IPS DF 19.7 (cell line): ENCODE measurements around the gene ARPC4.
"Not testable (repeated sequence)": the region's sequence is repeated elsewhere in the genome, so short reads cannot be mapped to it uniquely, and the experiment has no call there.

Source experiments
- DNase-seq: peaks from one replicate; pipeline ENCODE4 v3.0.0-alpha.2; 2013; ENCODE audit warnings: low read depth, low spot score

ARPC4 gene

DNA sequence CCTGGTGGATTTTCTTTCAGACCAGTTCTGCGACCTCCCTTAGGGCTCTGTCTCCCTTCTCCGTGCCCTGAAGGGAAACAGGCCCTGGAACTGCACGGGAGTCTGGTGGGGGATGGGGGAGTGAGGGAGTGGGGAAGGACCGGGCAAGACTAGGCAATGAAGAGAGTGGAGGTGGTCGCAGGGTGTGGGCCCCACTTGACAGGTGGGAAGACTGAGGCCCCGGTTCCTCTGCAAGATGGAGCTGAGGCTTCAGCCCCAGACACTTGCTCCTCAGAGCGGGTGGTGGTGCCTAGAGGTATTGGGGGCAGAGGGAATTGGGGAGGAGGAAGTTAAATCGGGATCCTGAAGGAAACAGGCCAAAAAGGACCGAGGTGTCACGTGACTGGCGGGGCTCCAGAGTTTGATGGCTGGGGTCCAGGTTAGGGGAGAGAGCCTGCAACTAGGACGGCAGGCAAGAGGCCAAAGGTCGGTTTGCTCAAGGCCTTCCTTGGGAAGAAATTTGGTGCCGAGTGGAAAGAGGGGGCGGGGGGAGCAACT, 22.5 kb upstream of the ARPC4 start:
- no peak for DNase-seq

DNA sequence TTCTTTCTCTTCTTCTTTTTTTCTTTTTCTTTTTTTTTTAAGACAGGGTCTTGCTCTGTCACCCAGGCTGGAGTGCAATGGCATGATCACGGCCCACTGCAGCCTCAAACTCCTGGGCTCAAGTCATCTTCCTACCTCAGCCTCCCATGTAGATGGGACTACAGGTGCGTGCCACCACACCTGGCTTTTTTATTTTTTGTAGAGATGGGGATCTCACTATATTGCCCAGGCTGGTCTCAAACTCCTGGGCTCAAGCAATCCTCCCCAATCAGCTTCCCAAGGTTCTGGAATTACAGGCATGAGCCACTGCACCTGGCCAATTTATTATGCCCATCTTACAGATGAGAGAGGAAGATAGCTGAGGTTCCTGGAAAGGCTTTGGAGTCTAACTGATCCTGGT, 21.9 kb upstream of the ARPC4 start:
- DNase-seq = not testable (repeated sequence)

DNA sequence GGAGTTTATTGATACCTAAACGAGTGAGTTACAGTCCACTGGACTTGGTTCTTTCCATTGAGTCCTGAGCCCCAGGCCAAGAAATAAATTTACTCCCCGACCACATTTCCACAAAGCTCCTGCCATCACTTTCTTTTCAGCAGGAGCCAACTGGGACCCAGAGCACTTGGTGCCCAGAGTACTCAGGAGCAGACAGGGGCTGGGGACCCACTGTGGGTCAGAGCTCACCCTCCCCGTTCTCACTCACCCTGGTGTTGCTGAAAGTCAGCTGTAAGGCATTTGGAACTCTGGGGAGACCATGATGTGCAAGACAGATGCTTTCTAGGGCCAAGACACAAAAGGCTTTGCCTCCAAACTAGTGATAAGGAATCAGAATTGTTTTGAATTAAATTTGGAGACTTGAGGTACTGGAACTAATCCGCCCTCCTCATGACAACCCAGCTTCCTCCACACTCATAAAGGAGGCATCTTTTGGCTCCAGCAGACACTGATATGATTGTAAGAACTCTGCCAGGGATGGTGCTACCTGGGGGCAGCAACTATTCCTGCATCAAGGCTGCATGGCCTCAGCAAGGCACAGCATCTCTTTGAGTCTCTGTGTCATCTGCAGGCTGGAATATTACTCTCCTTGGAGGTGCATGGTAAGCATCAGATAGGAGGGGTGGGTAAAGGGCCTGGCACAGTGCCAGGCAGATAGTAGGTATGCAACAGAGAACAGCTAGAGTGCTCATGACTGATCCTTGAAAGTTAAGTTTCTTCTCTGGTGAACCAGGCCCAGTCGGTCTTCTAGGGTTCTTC, 15.8 kb upstream of the ARPC4 start:
- DNase-seq = no peak

DNA sequence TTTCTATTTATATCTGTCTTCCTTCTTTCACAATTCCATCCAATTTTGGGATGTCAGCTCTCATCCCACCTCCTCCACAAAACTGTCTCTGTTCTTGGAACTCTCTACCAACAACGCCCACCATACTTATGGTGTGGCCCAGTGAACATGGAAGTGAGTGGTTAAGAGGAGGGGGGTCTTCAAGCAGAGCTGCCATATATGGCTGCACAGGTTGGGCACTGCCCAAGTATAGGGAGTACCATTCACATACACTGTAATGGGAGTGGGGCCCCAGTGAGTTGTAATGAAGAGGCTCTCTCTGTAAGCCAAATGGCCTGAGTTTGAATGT, 15.2 kb upstream of the ARPC4 start:
- DNase-seq = no peak

DNA sequence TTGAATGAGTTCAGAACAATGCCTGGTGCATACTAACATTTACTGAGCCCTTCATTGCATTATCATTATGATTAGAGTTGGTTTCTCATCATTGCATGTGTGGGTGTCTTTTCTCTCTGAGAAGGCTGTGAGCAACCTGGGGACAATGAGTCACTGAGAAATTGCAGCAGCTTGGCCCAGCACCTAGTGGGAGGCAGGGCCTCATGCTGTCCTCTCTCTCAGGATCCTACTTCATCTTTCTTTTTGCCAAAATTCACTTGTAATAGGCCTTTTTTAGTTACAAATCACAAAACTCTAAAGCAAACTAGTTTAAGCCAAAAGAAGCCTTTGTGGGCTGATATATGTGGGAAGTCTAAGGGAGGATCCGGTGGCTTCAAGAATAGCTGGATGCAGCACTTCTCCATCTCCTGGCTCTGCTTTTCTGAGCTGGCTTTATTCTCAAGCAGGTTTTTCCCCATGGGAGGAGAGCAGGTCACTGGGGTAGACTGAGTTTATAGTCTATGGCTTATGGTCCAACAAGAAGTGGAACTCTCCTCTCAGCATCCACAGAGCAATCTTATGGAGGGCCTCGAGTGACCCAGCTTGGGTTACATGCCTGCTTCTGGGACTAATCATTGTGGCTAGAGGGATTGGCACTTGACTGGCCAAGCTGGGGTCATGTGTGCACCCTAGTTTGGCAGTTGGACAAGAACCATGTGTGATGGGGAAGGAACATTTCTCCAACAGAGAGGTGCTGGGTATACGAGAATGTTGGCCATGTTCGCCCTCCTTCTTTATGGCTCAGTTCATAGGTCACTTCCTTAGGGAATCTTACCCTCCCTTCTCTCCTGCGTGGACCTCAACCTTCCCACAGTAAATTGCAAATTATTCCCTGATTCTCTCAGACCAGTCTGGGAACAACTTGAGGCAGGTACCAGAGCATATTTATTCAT, 14.5 kb upstream of the ARPC4 start:
- DNase-seq = no peak

DNA sequence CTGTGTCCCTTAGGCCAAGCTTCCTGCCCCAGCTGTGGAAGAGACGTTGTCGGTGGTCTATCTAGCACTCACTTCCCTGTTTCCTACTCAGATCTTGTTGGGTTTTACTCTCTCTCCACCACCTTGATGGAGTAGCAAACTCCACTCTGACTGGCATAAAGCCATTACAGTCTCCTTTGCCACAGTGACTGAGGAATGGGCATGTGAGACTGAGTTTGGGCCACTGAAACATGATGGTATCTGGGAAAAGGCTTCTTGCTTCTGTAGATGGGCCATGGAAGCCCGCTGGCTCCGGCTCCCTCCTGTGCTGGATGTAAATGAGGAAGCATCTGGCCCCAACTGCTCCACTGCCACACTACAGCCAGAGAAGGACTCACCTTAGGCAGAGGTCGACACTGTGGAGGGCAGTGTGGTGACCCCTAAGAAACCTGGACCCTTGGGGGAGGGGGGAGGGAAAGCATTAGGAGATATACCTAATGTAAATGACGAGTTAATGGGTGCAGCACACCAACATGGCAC, 13.7 kb upstream of the ARPC4 start:
- no peak for DNase-seq

DNA sequence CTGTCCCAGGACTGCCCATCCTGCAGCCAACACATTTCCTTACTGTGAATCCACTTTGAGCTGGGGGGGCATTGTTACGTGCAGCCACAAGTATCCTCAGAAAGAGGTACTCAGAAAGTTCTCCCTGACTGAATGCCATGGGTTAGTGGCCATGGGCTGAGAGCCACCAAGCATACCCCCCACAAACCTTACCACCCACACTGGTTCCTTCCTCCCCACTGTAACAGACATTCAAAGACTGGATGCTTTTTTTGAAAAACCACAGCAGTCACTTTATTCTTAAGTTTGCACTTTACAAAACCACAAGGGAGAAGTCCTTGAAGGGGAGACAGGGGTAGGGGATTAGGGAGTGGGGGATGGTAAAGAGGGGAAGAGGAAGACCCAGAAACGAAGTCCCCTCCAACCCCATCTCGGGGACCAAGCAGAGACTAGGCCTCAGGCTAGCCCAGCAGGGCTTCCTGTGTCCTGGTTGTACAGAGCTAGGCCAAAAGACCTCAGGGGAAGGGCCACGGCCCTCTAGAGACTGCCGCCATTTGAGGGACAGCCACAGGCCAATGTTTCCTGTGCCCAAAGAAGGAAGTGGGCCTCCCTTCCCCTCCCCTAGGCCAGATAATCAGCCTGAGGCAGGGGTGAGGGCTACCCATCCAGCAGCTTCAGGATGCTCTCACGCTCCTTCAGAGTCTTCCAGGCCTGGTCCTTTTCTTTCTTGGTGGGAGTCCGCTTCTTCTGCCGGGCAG, 13.0 kb upstream of the ARPC4 start:
- no peak for DNase-seq

DNA sequence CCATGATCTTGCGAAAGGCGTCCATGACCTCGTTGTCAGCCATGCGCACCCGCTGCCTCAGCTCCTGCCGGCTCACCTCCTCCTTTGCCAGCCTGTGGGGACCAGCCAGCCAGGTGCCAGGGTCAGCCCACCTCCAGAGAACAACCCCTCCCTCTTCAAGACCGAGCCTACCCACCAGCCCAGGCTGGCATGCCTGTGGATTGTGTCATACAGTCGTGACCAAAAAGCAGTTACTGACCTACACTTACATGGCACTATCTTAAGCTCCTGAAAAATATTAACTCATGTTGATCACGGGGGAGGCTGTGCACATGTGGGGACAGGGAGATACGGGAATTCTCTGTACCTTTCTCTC, 12.4 kb upstream of the ARPC4 start:
- no peak for DNase-seq

DNA sequence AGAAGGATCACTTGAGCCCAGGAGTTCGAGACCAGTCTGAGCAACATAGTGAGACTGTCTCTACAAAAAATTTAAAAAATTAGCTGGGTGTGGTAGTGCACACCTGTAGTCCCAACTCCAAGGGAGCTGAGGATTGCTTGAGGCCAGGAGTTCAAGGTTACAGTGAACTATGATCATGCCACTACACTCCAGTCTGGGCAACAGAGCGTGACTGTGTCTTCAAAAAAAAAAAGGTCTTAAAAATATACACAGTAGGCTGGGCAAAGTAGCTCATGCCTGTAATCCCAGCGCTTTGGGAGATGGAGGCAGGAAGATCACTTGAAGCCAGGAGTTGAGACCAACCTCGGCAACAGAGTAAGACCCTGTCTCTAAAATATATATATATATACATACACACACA, 12.0 kb upstream of the ARPC4 start:
- no peak for DNase-seq

DNA sequence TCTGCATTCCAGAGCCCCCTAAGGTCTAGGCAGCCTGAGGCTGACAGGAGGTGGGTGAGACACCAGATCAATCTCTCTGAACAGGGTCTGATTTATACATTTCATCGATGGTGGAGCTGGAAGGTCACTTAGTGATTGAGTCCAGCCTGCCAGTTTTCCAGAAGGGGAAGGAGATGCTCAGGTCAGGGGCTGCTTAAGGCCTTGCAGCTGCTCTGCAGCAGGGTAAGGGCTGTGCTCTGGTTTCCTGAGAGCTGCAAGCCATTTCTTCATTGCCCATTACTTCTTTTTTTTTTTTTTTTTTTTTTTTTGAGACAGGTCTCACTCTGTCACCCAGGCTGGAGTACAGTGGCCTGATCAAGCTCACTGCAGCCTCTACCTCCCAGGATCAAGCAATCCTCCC, 11.3 kb upstream of the ARPC4 start:
- no peak for DNase-seq

DNA sequence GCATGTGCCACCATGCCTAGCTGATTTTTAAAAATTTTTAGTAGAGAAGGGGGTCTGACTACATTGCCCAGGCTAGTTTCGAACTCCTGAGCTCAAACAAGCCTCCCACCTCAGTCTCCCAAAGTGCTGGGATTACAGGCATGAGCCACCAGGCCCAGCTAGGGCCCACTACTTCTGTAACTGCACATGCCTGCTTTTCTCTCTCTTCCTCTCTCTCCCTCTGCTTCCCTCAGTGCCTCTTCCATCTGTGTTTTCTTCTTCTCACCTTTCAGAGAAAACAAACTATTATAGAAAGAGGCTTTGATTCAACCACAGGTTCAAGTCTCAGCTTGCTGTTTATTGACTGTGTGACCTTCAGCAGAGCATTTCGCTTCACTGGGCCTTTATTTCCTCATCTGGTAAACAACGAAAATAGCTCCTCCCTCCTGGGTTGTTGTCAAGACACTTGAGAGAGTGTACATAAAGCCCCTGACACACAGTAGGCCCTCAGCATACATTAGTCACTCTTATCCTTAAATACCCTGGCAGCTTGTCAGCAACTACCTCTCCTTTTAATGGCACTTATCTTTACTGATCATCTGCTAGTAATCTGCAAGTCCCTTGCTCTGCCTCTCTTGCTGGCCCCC, 10.8 kb upstream of the ARPC4 start:
- DNase-seq = no peak

DNA sequence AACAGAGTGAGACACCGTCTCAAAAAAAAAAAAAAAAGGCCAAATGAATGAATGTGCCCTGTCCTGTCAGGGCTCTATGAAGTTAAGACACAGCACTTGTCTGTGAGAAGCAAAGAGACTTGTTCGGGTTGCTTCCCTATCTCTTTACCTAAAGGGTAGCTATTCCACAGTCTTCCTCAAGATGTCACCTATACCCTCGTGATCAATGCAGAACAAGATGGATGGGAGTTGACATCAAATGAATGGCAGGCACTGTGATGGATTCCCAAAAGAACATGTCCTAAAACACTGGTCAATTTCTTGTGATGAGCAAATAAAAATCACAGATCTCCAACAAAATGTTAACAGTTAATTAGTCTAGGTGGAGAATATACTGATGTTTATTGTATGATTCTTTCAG, 10.1 kb upstream of the ARPC4 start:
- DNase-seq = no peak

DNA sequence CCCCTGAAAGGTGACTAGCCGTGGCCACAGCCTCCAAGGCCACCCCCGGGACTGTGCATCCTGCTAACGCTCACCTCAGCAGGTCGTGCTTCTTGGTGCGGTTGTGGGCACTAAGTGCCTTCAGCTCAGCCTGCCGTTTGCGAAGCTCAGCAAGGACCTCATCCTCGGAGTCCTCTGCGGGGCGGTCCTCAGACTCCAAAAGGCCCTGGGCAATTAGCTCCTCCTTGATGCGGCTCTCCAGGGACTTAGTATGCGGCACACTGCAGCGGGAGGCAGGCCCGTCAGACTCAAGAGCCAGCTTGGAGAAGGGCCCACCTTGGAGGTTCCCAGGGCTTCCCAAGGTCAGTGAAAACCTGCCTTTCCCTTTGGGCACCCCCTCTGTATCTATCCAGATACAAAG, 8.9 kb upstream of the ARPC4 start:
- no peak for DNase-seq

DNA sequence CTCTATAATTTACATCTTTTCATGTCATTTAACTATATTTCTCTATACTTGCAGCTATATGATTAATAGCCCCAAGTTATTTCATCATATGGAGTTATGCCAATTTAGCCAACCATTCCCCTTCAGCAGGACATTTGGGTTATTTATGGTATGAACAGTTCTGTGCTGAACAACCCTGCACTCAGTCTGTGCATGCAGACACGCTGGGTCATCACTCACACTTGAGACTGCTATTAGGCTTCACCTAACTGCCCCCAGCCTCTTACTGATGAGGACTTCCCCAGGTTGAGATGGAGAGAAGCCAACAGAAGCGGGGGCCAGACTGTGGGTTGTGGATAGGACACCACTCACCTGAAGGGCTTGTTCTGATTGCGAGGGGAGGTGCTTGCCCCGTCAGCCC, 7.9 kb upstream of the ARPC4 start:
- no peak for DNase-seq

DNA sequence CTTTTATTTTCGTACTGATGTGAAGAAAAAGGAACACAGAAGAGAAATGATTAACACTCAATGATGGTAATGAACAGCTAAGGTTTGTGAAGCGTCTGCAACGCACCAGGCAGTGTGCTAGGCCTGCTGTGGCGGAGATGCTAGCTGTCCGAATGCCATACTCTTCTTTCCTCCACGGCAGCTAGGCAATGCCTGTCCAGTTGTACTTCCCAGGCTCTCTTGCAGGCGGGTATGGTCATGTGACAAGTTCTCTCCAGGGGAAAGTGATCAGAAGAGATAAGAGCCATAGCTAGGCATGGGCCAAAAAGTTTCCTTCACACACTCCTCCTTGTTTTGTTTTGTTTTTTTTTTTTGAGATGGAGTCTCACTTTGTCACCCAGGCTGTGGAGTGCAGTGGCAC, 7.3 kb upstream of the ARPC4 start:
- no peak for DNase-seq

DNA sequence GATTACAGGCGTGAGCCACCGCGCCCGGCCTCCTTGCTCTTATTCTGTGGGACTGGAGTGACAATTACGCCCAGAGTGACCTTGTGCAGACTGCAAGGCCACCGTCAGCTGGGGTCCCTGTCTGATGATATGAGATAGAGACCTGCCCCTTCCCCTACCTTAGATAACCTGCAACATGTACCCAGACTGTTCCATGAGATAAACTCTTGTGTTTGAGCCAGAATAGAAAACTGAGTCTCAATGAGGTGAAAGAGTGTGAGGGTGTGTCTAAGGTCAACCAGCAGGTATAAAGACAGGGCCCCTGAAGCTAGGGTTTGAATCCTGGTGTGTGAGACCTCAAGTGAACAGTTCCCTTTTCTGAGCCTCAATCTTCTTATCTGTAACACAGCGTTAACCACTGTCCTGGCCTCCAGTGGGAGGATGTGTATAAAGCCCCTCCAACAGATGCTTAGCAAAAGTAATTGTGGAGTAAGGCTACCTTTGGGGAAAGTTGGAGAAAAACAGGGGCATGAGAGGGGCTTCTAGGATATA, 6.6 kb upstream of the ARPC4 start:
- DNase-seq = no peak

DNA sequence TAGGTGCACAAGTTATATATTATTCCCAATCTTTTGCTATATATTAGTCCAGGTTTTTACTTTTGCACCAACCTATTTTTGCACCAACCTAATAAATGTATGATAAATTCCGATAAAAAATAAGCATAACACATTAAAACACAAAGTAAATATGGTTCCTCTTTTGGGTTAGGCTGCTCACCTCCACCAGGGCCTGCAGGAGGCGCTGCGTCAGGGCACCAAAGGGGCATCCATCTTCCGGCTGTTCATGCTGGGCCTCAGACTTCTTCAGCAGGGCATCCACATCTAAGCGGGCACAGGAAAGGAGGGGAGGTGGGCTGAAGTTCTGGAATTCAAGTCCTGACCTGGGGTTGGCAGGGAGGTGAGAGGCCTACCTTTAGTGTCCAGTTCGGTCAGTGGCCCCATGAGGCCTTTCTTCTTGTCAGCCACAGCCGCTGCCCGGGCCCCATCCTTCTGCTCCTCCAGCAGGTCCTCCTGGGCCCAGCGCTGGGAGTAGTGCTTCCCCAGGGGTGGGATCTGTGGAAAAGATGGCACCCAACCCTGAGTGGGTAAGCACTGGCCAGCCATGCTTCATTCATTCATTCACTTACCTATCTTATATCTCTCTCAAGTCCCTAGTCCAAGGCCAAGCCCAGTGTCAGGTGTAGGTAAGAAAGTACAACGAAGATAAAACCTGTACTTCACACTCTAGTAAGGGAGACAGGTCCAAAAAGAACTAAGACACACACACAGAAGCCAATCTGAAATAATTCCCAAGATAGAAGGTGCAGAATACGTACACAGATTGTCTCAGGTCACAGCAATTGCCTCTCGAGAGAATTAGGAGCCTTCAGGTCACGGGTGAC, 5.8 kb upstream of the ARPC4 start:
- DNase-seq = no peak

DNA sequence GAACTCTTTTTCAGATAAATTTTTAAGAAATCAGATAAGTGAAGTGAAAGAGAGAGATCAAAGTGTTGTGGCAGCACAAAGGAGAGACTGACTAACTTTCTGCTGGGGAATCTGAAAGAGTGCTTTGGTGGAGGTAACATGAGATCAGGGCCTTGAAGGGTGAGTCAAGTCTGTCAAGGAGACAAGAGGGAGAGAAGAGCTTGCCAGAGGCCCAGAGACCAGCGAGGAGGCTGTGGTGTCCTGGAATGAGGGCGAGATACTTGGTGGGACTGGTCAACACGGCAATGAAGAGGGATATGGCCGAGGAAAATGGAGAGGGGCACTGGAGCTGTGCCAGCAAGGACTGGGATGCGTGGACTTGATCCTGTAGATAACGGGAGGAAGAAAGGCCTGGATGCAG, 5.2 kb upstream of the ARPC4 start:
- DNase-seq = no peak

DNA sequence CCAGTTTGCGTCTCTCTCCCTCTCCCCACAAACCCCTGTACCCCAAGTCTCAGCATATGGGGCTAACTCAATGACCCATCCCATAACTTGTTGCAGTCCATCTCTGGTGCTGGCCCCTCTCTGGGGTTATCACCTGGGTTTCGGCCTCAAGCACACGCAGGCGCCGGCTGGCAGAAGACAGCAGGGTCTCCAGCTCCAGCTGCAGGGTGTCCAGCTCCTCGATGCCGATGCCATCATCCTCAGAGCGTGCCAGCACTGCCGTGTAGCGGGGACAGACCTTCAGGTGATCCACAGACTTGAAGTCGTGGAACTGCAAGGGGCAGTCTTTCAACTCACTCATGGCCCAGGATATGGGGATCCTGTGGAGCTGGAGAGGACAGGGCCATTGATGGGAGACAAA, 1.8 kb upstream of the ARPC4 start:
- DNase-seq = no peak

DNA sequence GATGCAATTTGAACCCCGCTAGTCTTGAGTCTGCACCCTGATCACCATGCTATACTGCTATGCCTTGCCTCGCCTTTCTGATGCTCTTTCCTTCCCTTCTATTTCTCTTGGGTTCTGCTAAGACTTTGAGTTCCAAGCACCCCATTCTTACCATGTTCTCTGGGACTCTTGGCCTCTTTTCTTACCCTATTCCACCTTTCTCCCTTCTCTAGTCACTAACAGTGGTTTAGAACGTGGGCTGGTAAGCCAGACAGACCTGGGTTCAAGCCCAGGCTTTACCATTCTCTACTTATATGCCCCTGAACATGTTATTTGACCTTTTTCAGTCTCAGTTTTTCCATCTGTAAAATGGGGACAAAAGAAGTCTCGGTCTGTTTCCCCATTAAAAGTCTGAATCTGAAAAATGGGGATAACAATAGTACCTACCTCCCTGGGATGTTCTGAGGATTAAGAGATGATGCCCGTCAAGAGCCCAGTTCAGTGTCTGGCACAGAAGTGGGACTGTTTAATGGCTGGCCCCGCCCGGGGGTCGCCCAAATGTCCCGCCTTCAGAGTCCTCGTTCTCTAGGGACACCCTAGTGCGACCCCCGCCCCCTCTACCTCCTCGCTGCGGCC, 985 bp upstream of the ARPC4 start:
- no peak for DNase-seq
